ENCODE data around the gene KAZN.

The KAZN gene

GRCh38 chr1:14662116-14662515 is 63.6 kb downstream of the KAZN start:
- Histone ChIP-seq H3K4me1 (ENCODE audit: control insufficient read depth in 1 of 2, insufficient read depth in 1 of 2, low read depth in 1 of 2, low read length in 1 of 2) (peaks cover 7 to 8% of the 10 kb centered on the region in 2 experiments), H3K36me3 (no peaks in the 10 kb centered on the region), H3K9me3 (no peaks in the 10 kb centered on the region), H3K4me3 (ENCODE audit: low read depth in 1 of 2, low read length in 1 of 2) (no peak overlapping the region), H3K27me3 (no peaks in the 10 kb centered on the region), H3K27ac (no peak overlapping the region)
- no peak for TF ChIP-seq CTCF (IDR thresholded peaks at IDR 0.05)

DNA sequence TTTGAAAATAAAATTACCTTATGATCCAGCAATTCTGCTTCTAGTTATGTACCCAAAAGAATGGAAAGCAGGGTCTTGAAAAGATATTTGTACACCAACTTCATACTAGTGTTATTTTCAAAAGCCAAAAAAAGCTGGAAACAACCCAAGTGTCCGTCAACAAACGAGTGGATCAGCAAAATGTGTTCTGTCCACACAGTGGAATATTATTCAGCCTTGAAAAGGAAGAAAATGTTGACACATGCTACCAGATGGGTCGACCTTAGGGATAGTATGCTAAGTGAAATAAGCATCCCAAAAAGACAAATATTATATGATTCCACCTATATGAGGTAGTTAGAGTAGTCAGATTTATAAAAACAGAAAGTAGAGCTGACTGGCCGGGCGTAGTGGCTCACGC is 65.3 kb downstream of the KAZN start:
- TF ChIP-seq CTCF (IDR thresholded peaks at IDR 0.05), result no peak
- Histone ChIP-seq H3K27me3 (no peaks in the 10 kb centered on the region), H3K9me3 (no peaks in the 10 kb centered on the region), H3K36me3 (no peaks in the 10 kb centered on the region), H3K27ac (no peak overlapping the region), H3K4me1 (ENCODE audit: control insufficient read depth in 1 of 2, insufficient read depth in 1 of 2, low read depth in 1 of 2, low read length in 1 of 2) (peaks cover 7 to 8% of the 10 kb centered on the region in 2 experiments), H3K4me3 (ENCODE audit: low read depth in 1 of 2, low read length in 1 of 2) (no peak overlapping the region)

DNA sequence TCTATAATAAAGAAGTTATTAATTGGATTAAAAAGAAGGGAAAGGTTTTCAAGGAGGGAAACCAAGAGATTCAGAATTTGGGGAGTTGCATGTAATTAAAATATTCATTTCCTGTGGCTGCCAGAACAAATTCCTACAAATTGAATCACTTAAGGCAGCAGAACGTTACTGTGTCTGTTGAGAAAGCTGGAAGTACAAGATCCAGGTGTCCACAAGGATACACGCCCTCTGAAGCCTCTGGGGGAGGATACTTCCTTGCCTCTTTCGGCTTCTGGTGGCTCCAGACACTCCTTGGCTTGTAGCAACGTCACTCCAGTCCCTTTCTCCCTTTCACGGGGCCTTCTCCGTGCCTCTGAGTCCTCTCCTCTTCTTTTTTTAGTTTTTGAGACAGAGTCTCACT is 67.9 kb downstream of the KAZN start:
- H3K4me1 ChIP-seq (ENCODE audit: control insufficient read depth in 1 of 2, insufficient read depth in 1 of 2, low read depth in 1 of 2, low read length in 1 of 2), result peaks cover 0 to under 1% of the 10 kb centered on the region in 2 experiments
- H3K9me3 ChIP-seq, result no peaks in the 10 kb centered on the region
- no peak overlapping the region for H3K27ac ChIP-seq
- H3K4me3 ChIP-seq (ENCODE audit: low read depth in 1 of 2, low read length in 1 of 2), result no peak overlapping the region
- no peaks in the 10 kb centered on the region for H3K36me3 ChIP-seq
- no peak for TF ChIP-seq CTCF (IDR thresholded peaks at IDR 0.05)
- no peaks in the 10 kb centered on the region for H3K27me3 ChIP-seq

GRCh38 chr1:14666962-14667650 is 68.6 kb downstream of the KAZN start:
- Histone ChIP-seq H3K4me1 (ENCODE audit: control insufficient read depth in 1 of 2, insufficient read depth in 1 of 2, low read depth in 1 of 2, low read length in 1 of 2) (no peaks in the 10 kb centered on the region), H3K9me3 (no peaks in the 10 kb centered on the region), H3K4me3 (ENCODE audit: low read depth in 1 of 2, low read length in 1 of 2) (no peak overlapping the region), H3K36me3 (no peaks in the 10 kb centered on the region), H3K27ac (no peak overlapping the region), H3K27me3 (no peaks in the 10 kb centered on the region)
- TF ChIP-seq CTCF (IDR thresholded peaks at IDR 0.05), result no peak

GRCh38 chr1:14667651-14667984 is 69.1 kb downstream of the KAZN start:
- H3K4me3 ChIP-seq (ENCODE audit: low read depth in 1 of 2, low read length in 1 of 2), result no peak overlapping the region
- H3K36me3 ChIP-seq, result no peaks in the 10 kb centered on the region
- TF ChIP-seq CTCF (IDR thresholded peaks at IDR 0.05), result no peak
- H3K27me3 ChIP-seq, result no peaks in the 10 kb centered on the region
- H3K4me1 ChIP-seq (ENCODE audit: control insufficient read depth in 1 of 2, insufficient read depth in 1 of 2, low read depth in 1 of 2, low read length in 1 of 2), result no peaks in the 10 kb centered on the region
- H3K27ac ChIP-seq, result no peak overlapping the region
- H3K9me3 ChIP-seq, result no peaks in the 10 kb centered on the region
